K562 (cell line): Measurements from ENCODE around the gene MKNK2. TPM values are rescaled to one million over a fixed set of nuclear protein-coding genes. Genes with fewer than 3 reads are reported as not detected.

Source experiments
- ETV1 ChIP-seq: fragments of 450-650 bp; conservative IDR thresholded peaks from 2 replicates; pipeline ENCODE4 v1.6.1; 2016; ENCODE audit warnings: missing genetic modification characterization, control low read depth, low read depth, missing compliant biosample characterization
- FIP1L1 ChIP-seq: fragments of 200-400 bp; formaldehyde crosslinking; IDR thresholded peaks from 2 replicates; pipeline ENCODE4 v1.6.1; 2018; ENCODE audit warnings: mild to moderate bottlenecking, low read depth, low read length; ENCODE audit not compliant: poor library complexity, severe bottlenecking
- GATAD2B ChIP-seq: fragments of 450-650 bp; IDR thresholded peaks from 2 replicates; pipeline ENCODE4 v1.6.1; 2017; ENCODE audit warnings: mild to moderate bottlenecking, borderline replicate concordance
- GTF2E2 ChIP-seq: fragments of 200-800 bp; sonication (Bioruptor generic); IDR thresholded peaks from 2 replicates; pipeline ENCODE4 v1.6.1; 2016; ENCODE audit warnings: missing genetic modification characterization, missing compliant biosample characterization
- GTF2F1 ChIP-seq: IDR thresholded peaks from 2 replicates; pipeline ENCODE4 v1.6.1; 2011; ENCODE audit warnings: low read depth, low read length, improper control_type of control experiment
- KAT2B ChIP-seq: IDR thresholded peaks from one replicate; pipeline ENCODE4 v1.6.1; 2012; ENCODE audit warnings: low read depth, mild to moderate bottlenecking, control low read depth, inconsistent platforms, low read length, moderate library complexity
- MBD2 ChIP-seq: sonication (generic); IDR thresholded peaks from 2 replicates; pipeline ENCODE4 v1.6.1; 2016; ENCODE audit warnings: low read depth, borderline replicate concordance
- NCOA1 ChIP-seq: fragments of 450-650 bp; IDR thresholded peaks from 2 replicates; pipeline ENCODE4 v1.6.1; 2016; ENCODE audit warnings: low read depth
- PHF20 ChIP-seq: fragments of 450-650 bp; IDR thresholded peaks from 2 replicates; pipeline ENCODE4 v1.6.1; 2018; ENCODE audit not compliant: partially characterized antibody
- THRA ChIP-seq: fragments of 450-650 bp; IDR thresholded peaks from 2 replicates; pipeline ENCODE4 v1.6.1; 2017; ENCODE audit warnings: mild to moderate bottlenecking, moderate library complexity
- WHSC1 ChIP-seq: IDR thresholded peaks from one replicate; pipeline ENCODE4 v1.6.1; 2012; ENCODE audit warnings: low read length, control low read depth, inconsistent platforms
- ZFPM2 ChIP-seq: fragments of 250-450 bp; sonication (Bioruptor Pico); IDR thresholded peaks from 2 replicates; pipeline ENCODE4 v1.5.1; 2022; ENCODE audit warnings: mild to moderate bottlenecking
- ZNF143 ChIP-seq: sonication (generic); formaldehyde crosslinking; IDR thresholded peaks from 2 replicates; pipeline ENCODE4 v1.9.0; 2022; ENCODE audit warnings: mild to moderate bottlenecking, missing genetic modification reagents
- ZNF318 ChIP-seq, 2 experiments: fragments of 450-650 bp; IDR thresholded peaks; 2 replicates each; pipeline ENCODE4 v1.6.1; 2016; ENCODE audit warnings: mild to moderate bottlenecking in 2 of 2, borderline replicate concordance in 1 of 2, low read depth in 1 of 2, moderate library complexity in 1 of 2
- polyA plus RNA-seq, 8 experiments: library from polyadenylated mRNA; depleted of rRNA in 4 of 8; stranded (reverse) in 5 of 8; unstranded in 3 of 8; fragments of >200 nt; fragmentation: Nextera tagmentation in 2 of 8; fragmentation: Illumina TruSeq in 1 of 8; extraction: Ambion mirVana in 2 of 8; extraction: Trizol in 1 of 8; gene quantifications; 2 replicates each; pipeline versions ENCODE4 v1.2.1 to v1.2.3, GENCODE V29; 2011 to 2014; ENCODE audit warnings: inconsistent platforms in 1 of 8, missing spikeins in 1 of 8
- total RNA-seq, 7 experiments: library from RNA; depleted of rRNA in 6 of 7; stranded (reverse); fragments of >200 nt in 6 of 7; fragmentation: Illumina TruSeq in 2 of 7; extraction: Trizol in 2 of 7; gene quantifications; 2 replicates each; pipeline versions ENCODE4 v1.2.1 to v1.2.3, GENCODE V29; 2011 to 2021; ENCODE audit warnings: low replicate concordance in 1 of 7
- TF ChIP-seq, protein P1 (sequence below): fragments of 250-450 bp; sonication (Bioruptor Pico); IDR thresholded peaks from 2 replicates; pipeline ENCODE4 v1.5.0; 2021; ENCODE audit warnings: mild to moderate bottlenecking, borderline replicate concordance

The MKNK2 gene
- total and polyA plus RNA-seq, 9 of the 15 experiments (the other 6 are each of a cell fraction or from before 2014, with no cell fraction given) = 5.1 to 191 (median 51.9) TPM

DNA sequence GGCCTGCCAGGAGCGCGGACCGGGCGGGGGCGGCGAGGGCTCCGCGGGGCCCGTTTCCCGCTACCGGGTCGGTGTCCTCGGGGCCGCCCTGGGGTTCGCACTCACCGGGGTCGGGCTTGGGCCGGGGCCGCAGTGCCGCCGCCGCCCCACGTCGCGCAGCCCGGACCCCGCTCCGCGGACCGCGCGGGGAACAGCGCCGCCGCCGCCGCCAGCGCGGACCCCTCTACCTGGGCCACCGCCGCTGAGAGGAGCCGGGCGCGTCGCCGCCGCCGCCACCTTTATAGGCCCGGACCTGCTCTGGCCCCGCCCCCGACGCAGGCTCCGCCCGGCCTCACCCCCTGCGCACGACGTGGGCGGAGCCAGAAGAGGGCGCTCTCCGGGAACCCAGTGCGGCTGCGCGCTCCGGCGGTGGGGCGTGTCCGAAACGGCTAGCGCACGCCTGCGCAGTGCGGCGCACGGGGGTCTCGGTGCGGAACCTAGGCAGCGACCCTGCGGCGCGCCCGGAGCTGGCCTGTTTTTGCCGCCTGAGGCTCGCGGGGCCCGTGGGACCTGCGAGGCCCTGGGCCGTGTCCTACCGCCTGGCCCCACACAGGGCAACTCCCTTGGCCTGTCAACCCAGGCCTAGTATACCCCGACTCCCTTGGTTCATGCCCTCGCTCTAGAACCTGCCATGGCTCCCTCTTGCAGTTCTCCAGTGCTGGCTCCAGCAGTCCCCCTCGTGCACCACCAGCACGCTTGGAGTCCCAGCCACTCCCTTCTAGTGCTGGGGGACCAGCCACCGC lies at the start of gene MKNK2 (continued):
- TF ChIP-seq THRA (no peak), MBD2 (peak; percentile 48; the same call in 1 of the 2 replicates), ZFPM2 (CRISPR knock-in tag) (peak; percentile 38; the same call in 1 of the 2 replicates), ETV1 (tag) (no peak; the same call in 1 of the 2 replicates), ZNF318 (IDR thresholded peaks at IDR 0.05; ENCODE audit: borderline replicate concordance in 1 of 2, low read depth in 1 of 2) (no peak), WHSC1 (no peak), ZNF143 (CRISPR knock-in tag) (peak; percentile 44; the same call in 1 of the 2 replicates), PHF20 (peak; percentile 86), GTF2E2 (tag) (peak; percentile 97), KAT2B (peak; percentile 42), GTF2F1 (peak; percentile 98), FIP1L1 (peak; percentile 94), GATAD2B (peak; percentile 96), NCOA1 (no peak)
- TF ChIP-seq, protein P1, sequence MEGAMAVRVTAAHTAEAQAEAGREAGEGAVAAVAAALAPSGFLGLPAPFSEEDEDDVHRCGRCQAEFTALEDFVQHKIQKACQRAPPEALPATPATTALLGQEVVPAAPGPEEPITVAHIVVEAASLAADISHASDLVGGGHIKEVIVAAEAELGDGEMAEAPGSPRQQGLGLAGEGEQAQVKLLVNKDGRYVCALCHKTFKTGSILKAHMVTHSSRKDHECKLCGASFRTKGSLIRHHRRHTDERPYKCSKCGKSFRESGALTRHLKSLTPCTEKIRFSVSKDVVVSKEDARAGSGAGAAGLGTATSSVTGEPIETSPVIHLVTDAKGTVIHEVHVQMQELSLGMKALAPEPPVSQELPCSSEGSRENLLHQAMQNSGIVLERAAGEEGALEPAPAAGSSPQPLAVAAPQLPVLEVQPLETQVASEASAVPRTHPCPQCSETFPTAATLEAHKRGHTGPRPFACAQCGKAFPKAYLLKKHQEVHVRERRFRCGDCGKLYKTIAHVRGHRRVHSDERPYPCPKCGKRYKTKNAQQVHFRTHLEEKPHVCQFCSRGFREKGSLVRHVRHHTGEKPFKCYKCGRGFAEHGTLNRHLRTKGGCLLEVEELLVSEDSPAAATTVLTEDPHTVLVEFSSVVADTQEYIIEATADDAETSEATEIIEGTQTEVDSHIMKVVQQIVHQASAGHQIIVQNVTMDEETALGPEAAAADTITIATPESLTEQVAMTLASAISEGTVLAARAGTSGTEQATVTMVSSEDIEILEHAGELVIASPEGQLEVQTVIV (CRISPR knock-in tag) = no peak; the same call in 1 of the 2 replicates
